ENCODE measurements around the gene PAPLN.
"Not testable (repeated sequence)": the region's sequence is repeated elsewhere in the genome, so short reads cannot be mapped to it uniquely, and the experiment has no call there.

The PAPLN gene

GRCh38 chr14:73283608-73284379 lies 46.5 kb downstream of the PAPLN start:
- FAIRE-seq (no peak), DNase-seq (ENCODE audit: insufficient read length, low spot score) (no peak)

GRCh38 chr14:73285979-73286378 lies 48.7 kb downstream of the PAPLN start:
- DNase-seq (ENCODE audit: insufficient read length, low spot score) (no peak), FAIRE-seq (no peak)

DNA sequence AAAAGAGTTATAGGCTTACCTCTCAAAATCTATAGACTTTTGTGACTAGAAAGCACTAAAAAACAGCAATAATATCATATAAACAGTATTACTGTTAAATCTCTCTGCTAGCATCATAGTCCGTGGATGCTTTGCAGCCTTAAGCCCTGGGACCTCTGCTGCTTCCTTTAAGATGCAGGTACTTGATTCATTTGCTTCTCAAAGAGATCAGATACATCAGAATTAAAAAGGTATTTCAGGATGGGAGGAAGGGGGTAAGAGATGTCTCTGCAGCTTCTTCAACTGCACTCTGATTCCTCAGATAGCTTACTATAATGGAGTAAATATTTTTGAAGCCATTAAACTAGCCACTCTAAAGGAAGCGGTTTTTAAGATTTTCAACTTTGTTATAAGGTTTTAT lies 49.3 kb downstream of the PAPLN start:
- FAIRE-seq, result no peak
- DNase-seq (ENCODE audit: insufficient read length, low spot score), result no peak

- FAIRE-seq, result no peak
Observed at GRCh38 chr14:73287071-73287470, 49.8 kb downstream of the PAPLN start.

GRCh38 chr14:73289308-73289707 lies 52.0 kb downstream of the PAPLN start:
- no peak for FAIRE-seq

More at GRCh38 chr14:73287071-73287470, 49.8 kb downstream of the PAPLN start:
- no peak for DNase-seq (ENCODE audit: insufficient read length, low spot score)

GRCh38 chr14:73289729-73290128 lies 52.4 kb downstream of the PAPLN start:
- DNase-seq (ENCODE audit: insufficient read length, low spot score) (no peak), FAIRE-seq (no peak)

More at GRCh38 chr14:73289308-73289707, 52.0 kb downstream of the PAPLN start:
- no peak for DNase-seq (ENCODE audit: insufficient read length, low spot score)

GRCh38 chr14:73290279-73290678 lies 53.0 kb downstream of the PAPLN start:
- peak; percentile 95 for FAIRE-seq
- no peak for DNase-seq (ENCODE audit: insufficient read length, low spot score)

DNA sequence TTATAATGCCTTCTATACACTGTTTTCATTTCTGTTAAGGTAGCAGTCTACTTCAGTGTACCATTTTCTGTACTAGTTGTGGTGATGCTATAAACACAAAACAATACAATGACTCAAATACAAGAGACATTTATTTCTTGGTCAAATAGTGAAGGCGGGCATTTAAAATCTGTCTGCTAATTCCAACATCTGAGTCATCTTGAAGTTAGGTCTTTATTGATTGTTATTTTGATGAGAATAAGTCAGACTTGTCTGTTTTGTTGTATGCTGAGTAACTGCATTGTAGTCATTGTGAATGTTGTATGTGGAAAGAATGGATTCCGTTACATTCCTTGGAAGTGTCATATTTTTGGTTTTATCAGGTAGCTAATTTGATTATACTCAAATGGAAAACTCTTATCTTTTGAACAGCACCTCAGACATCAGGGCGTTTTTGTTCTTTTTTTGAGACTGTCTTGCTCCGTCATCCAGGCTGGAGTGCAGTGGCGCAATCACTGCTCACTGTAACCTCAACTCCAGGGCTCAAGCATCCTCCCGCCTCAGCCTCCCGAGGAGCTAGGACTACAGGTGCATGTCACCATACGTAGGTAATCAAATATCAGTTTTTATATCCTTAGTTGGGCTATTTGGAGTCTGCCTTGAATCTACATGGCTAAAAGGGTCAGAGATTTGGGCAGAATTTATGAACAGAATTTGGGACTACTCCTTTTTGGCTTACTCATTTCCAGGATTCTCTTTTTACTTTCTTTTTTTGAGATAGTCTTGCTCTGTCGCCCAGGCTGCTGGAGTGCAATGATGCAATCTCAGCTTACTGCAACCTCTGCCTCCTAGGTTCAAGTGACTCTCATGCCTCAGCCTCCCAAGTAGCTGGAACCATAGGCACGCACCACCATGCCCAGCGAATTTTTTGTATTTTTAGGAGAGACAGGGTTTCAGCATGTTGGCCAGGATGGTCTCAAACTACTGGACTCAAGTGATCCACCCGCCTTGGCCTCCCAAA lies 56.8 kb downstream of the PAPLN start:
- FAIRE-seq (peak; percentile 26), DNase-seq (ENCODE audit: insufficient read length, low spot score) (no peak)

- FAIRE-seq (peak; percentile 84), DNase-seq (ENCODE audit: insufficient read length, low spot score) (no peak)
Observed at GRCh38 chr14:73295198-73295796, 58.0 kb downstream of the PAPLN start.

- no peak for FAIRE-seq
- no peak for DNase-seq (ENCODE audit: insufficient read length, low spot score)
Observed at GRCh38 chr14:73305499-73305898, 68.2 kb downstream of the PAPLN start.

DNA sequence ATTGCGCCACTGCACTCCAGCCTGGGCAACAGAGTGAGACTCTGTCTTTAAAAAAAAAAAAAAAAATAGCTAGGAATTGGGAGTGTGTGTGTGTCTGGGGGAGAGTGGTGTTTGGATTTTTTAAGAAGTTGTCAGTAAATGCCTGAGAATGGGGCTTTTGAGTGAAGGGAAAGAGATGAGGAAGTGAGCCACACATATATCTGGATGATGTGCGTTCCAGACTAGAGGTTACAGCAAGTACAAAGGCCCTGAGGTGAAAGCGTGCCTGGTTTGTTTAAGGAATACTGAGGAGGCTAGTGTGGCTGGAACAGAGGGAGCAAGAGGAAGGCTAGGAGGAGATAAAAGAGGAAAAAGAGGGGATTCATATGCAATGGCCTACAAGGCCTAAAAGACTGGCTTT lies 70.0 kb downstream of the PAPLN start:
- FAIRE-seq, result no peak
- no peak for DNase-seq (ENCODE audit: insufficient read length, low spot score)

GRCh38 chr14:73309207-73309606 lies 71.9 kb downstream of the PAPLN start:
- not testable (repeated sequence) for FAIRE-seq; DNase-seq (ENCODE audit: insufficient read length, low spot score)

GRCh38 chr14:73311708-73312030 lies 74.4 kb downstream of the PAPLN start:
- DNase-seq (ENCODE audit: insufficient read length, low spot score) (no peak), FAIRE-seq (no peak)

DNA sequence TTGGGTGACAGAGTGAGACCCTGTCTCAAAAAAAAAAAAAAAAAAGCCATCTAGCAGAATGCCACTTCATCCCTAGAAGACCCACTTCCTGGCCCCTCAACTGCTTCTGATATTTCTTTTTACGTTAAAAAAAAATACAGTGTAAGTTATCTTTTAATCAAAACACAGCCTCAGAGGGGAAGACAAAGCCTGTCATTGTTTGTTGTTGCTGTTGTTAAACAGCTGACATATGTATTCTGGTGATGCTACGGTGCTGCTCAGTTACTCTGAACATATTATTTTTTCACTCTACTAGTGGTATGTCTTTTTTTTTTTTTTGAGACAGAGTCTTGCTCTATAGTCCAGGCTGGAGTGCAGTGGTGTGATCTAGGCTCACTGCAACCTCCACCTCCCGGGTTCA lies 75.4 kb downstream of the PAPLN start:
- FAIRE-seq, result no peak
- no peak for DNase-seq (ENCODE audit: insufficient read length, low spot score)

GRCh38 chr14:73313151-73313550 lies 75.8 kb downstream of the PAPLN start:
- FAIRE-seq, result no peak
- no peak for DNase-seq (ENCODE audit: insufficient read length, low spot score)

GRCh38 chr14:73323896-73324399 lies 86.6 kb downstream of the PAPLN start:
- peak; percentile 61 for FAIRE-seq
- DNase-seq (ENCODE audit: insufficient read length, low spot score), result no peak

Measured in GM19239 (cell line).